SK-N-SH (cell line): ENCODE measurements around the gene DCAF11. TPM values are rescaled to one million over a fixed set of nuclear protein-coding genes. Genes with fewer than 3 reads are reported as not detected.

ENCODE experiments used
- CTCF ChIA-PET: fragments of 300-600, 350-600 bp; formaldehyde crosslinking; extraction: SDS; loops from one replicate; lab custom pipeline; 2021; lab: Yijun Ruan, JAX
- POLR2A ChIA-PET: fragments of 350-600 bp; sonication (Branson Sonifier 250); formaldehyde crosslinking; extraction: SDS; loops from one replicate; lab custom pipeline; 2020; ENCODE audit warnings: antibody characterized with exemption, inconsistent platforms; lab: Yijun Ruan, JAX
- DNase-seq: peaks from one replicate; pipeline ENCODE4 v3.0.0; 2012
- H2AFZ ChIP-seq: fragments of 200-600 bp; sonication (generic); 2 replicates; pipeline ENCODE4 v1.8.1; 2016; ENCODE audit warnings: antibody characterized with exemption, mild to moderate bottlenecking, low read depth
- H3F3A ChIP-seq: fragments of 200-600 bp; sonication (generic); replicated peaks from 2 replicates; pipeline ENCODE3; 2016; ENCODE audit warnings: antibody characterized with exemption, mild to moderate bottlenecking; ENCODE audit not compliant: insufficient read depth
- H3K27ac ChIP-seq, 2 experiments: fragments of 200-500 bp in 1 of 2; fragments of 200-600 bp in 1 of 2; sonication (Bioruptor generic) in 1 of 2; sonication (generic), shearing (Covaris generic) in 1 of 2; 2 replicates each; pipeline versions ENCODE4 v1.5.1 to v1.6.1; 2014 to 2016; ENCODE audit warnings: low read depth in 2 of 2, inconsistent platforms in 1 of 2, low read length in 1 of 2, mild to moderate bottlenecking in 1 of 2, mixed read lengths in 1 of 2
- H3K27me3 ChIP-seq: fragments of 200-600 bp; sonication (generic), shearing (Covaris generic); 2 replicates; pipeline ENCODE4 v1.6.1; 2016; ENCODE audit warnings: mixed run types; ENCODE audit not compliant: insufficient read depth
- H3K36me3 ChIP-seq, 2 experiments: fragments of 200-500 bp in 1 of 2; fragments of 200-600 bp in 1 of 2; sonication (Bioruptor generic) in 1 of 2; sonication (generic) in 1 of 2; replicated peaks in 1 of 2; 2 replicates each; pipeline versions ENCODE3 to v1.5.1; 2014 to 2016; ENCODE audit warnings: low read length in 1 of 2, mild to moderate bottlenecking in 1 of 2; ENCODE audit not compliant: insufficient read depth in 2 of 2, control insufficient read depth in 1 of 2
- H3K4me1 ChIP-seq, 2 experiments: fragments of 200-500 bp in 1 of 2; fragments of 200-600 bp in 1 of 2; sonication (Bioruptor generic) in 1 of 2; sonication (generic), shearing (Covaris generic) in 1 of 2; 2 replicates each; pipeline versions ENCODE4 v1.5.1 to v1.6.1; 2014 to 2016; ENCODE audit warnings: low read depth in 1 of 2, low read length in 1 of 2, mixed run types in 1 of 2; ENCODE audit not compliant: insufficient read depth in 2 of 2, control insufficient read depth in 1 of 2
- H3K4me2 ChIP-seq: fragments of 200-600 bp; sonication (generic), shearing (Covaris generic); 2 replicates; pipeline ENCODE4 v1.6.1; 2017; ENCODE audit warnings: mixed run types
- H3K4me3 ChIP-seq, 2 experiments: fragments of 200-500 bp in 1 of 2; fragments of 200-600 bp in 1 of 2; sonication (Bioruptor generic) in 1 of 2; sonication (generic), shearing (Covaris generic) in 1 of 2; 2 replicates each; pipeline versions ENCODE4 v1.5.1 to v1.8.1; 2014 to 2016; ENCODE audit warnings: low read depth in 2 of 2, inconsistent platforms in 1 of 2, low read length in 1 of 2, mild to moderate bottlenecking in 1 of 2, mixed read lengths in 1 of 2, moderate library complexity in 1 of 2
- H3K79me2 ChIP-seq: fragments of 200-600 bp; sonication (generic); 2 replicates; pipeline ENCODE4 v1.8.1; 2017; ENCODE audit warnings: mild to moderate bottlenecking; ENCODE audit not compliant: insufficient read depth
- H3K9ac ChIP-seq: fragments of 200-600 bp; sonication (generic); 2 replicates; pipeline ENCODE4 v1.6.1; 2017; ENCODE audit warnings: mixed run types
- H3K9me2 ChIP-seq: fragments of 200-600 bp; sonication (generic); 2 replicates; pipeline ENCODE4 v1.6.1; 2017; ENCODE audit warnings: mixed run types
- H3K9me3 ChIP-seq: fragments of 200-600 bp; sonication (generic); 2 replicates; pipeline ENCODE4 v1.6.1; 2017; ENCODE audit warnings: mixed run types, mild to moderate bottlenecking, moderate library complexity
- H4K20me1 ChIP-seq: fragments of 200-600 bp; sonication (generic); 2 replicates; pipeline ENCODE4 v1.6.1; 2017; ENCODE audit warnings: mild to moderate bottlenecking, mixed run types; ENCODE audit not compliant: insufficient read depth
- ELF1 ChIP-seq: IDR thresholded peaks from 2 replicates; pipeline ENCODE4 v1.4.0; 2012
- EP300 ChIP-seq, 2 experiments: IDR thresholded peaks; 2 replicates each; pipeline versions ENCODE4 v1.4.0 to v1.6.1; 2012; ENCODE audit warnings: borderline replicate concordance in 1 of 2, low read depth in 1 of 2, low read length in 1 of 2
- EZH2phosphoT487 ChIP-seq: fragments of 200-600 bp; sonication (generic); IDR thresholded peaks from 2 replicates; pipeline ENCODE4 v1.6.1; 2017; ENCODE audit warnings: low read depth, mixed run types, mild to moderate bottlenecking, antibody characterized with exemption, moderate library complexity, borderline replicate concordance
- FOSL2 ChIP-seq: IDR thresholded peaks from 2 replicates; pipeline ENCODE4 v1.4.0; 2012; ENCODE audit warnings: low read depth, mild to moderate bottlenecking, moderate library complexity, borderline replicate concordance
- GABPA ChIP-seq: IDR thresholded peaks from 2 replicates; pipeline ENCODE4 v1.4.0; 2012; ENCODE audit warnings: low read depth, mild to moderate bottlenecking
- IRF3 ChIP-seq: fragments of 150-350 bp; IDR thresholded peaks from 2 replicates; pipeline ENCODE4 v1.6.1; 2016; ENCODE audit warnings: mild to moderate bottlenecking, low read depth, low read length
- JUND ChIP-seq: IDR thresholded peaks from 2 replicates; pipeline ENCODE4 v1.4.0; 2012
- MAX ChIP-seq: IDR thresholded peaks from 2 replicates; pipeline ENCODE4 v1.4.0; 2012; ENCODE audit warnings: low read depth
- NRF1 ChIP-seq: IDR thresholded peaks from 2 replicates; pipeline ENCODE4 v1.6.1; 2012; ENCODE audit warnings: low read depth, mild to moderate bottlenecking, low read length
- POLR2AphosphoS5 ChIP-seq: IDR thresholded peaks from 2 replicates; pipeline ENCODE4 v1.6.1; 2012; ENCODE audit warnings: low read depth, low read length
- RAD21 ChIP-seq: IDR thresholded peaks from 2 replicates; pipeline ENCODE4 v1.6.1; 2012; ENCODE audit warnings: mild to moderate bottlenecking, low read length
- RCOR1 ChIP-seq: fragments of 150-350 bp; IDR thresholded peaks from 2 replicates; pipeline ENCODE4 v1.6.1; 2017; ENCODE audit warnings: antibody characterized with exemption, low read length
- RFX5 ChIP-seq: IDR thresholded peaks from 2 replicates; pipeline ENCODE4 v1.6.1; 2012; ENCODE audit warnings: mild to moderate bottlenecking, improper control_type of control experiment, low read length
- RXRA ChIP-seq: IDR thresholded peaks from 2 replicates; pipeline ENCODE4 v1.4.0; 2012; ENCODE audit warnings: low read depth, mild to moderate bottlenecking, borderline replicate concordance
- SIN3A ChIP-seq: IDR thresholded peaks from 2 replicates; pipeline ENCODE4 v1.6.1; 2012; ENCODE audit warnings: low read depth, mild to moderate bottlenecking, low read length, moderate library complexity, borderline replicate concordance
- TAF1 ChIP-seq: IDR thresholded peaks from 2 replicates; pipeline ENCODE4 v1.6.1; 2012; ENCODE audit warnings: low read depth, mild to moderate bottlenecking, low read length, moderate library complexity, borderline replicate concordance
- TCF12 ChIP-seq: IDR thresholded peaks from 2 replicates; pipeline ENCODE4 v1.4.0; 2012
- TEAD4 ChIP-seq: IDR thresholded peaks from 2 replicates; pipeline ENCODE4 v1.4.0; 2012; ENCODE audit warnings: mild to moderate bottlenecking, borderline replicate concordance; ENCODE audit not compliant: insufficient read depth
- YY1 ChIP-seq: IDR thresholded peaks from 2 replicates; pipeline ENCODE4 v1.4.0; 2012; ENCODE audit warnings: low read depth, mild to moderate bottlenecking
- WGBS: methylation state at CpG from one replicate; pipeline ENCODE4 v1.1.6; 2017; ENCODE audit warnings: low lambda C conversion rate; 5-methylcytosine and 5-hydroxymethylcytosine counted together
- polyA plus RNA-seq, 3 experiments: library from polyadenylated mRNA; depleted of rRNA; stranded (reverse); fragments of >200 nt; gene quantifications; 2 replicates each; pipeline ENCODE4 v1.2.3, GENCODE V29; 2012
- TF ChIP-seq, protein P1 (sequence below): fragments of 150-350 bp; IDR thresholded peaks from 2 replicates; pipeline ENCODE4 v1.6.1; 2017; ENCODE audit warnings: antibody characterized with exemption, low read length, low read depth, borderline replicate concordance

DCAF11 gene
- polyA plus RNA-seq, 1 of the 3 experiments (the other 2 are of a cell fraction) = 34.6 TPM

- H3K36me3 ChIP-seq = peaks cover 37 to 46% of the 10 kb centered on the region in 2 experiments
- CTCF ChIA-PET = interaction anchor here (1.2 to 1.5 kb wide), 2 partner anchors 13 to 39 kb away, joined by 3 to 4 read pairs; no protein-coding TSS in a partner anchor
- 91% methylated on average over 8 of the region's 12 CpGs for WGBS
Observed at GRCh38 chr14:24157331-24157730, 42.8 kb downstream of the DCAF11 start.

GRCh38 chr14:24159777-24160498 lies 45.4 kb downstream of the DCAF11 start:
- ChIA-PET POLR2A (interaction anchor here (0.7 to 5.2 kb wide), 8 partner anchors 9 to 108 kb away, joined by 3 to 50 read pairs (median 4); partner anchors contain the start of genes DCAF11, EMC9, NRL and PSME1), CTCF (interaction anchor here (0.9 to 3.5 kb wide), 18 partner anchors 9 to 137 kb away, joined by 3 to 38 read pairs (median 11); partner anchors contain the start of genes MDP1, PSME1, PSME2 and REC8)
- TF ChIP-seq TEAD4 (no peak), MAX (no peak), RCOR1 (no peak), EP300 (IDR thresholded peaks at IDR 0.05; ENCODE audit: borderline replicate concordance in 1 of 2, low read depth in 1 of 2, low read length in 1 of 2) (no peak), TAF1 (no peak), RXRA (no peak), YY1 (no peak), EZH2phosphoT487 (no peak), ELF1 (no peak), NRF1 (no peak), POLR2AphosphoS5 (no peak), FOSL2 (no peak), RFX5 (no peak), IRF3 (no peak), TCF12 (no peak), RAD21 (no peak), SIN3A (no peak)
- TF ChIP-seq, protein P1, sequence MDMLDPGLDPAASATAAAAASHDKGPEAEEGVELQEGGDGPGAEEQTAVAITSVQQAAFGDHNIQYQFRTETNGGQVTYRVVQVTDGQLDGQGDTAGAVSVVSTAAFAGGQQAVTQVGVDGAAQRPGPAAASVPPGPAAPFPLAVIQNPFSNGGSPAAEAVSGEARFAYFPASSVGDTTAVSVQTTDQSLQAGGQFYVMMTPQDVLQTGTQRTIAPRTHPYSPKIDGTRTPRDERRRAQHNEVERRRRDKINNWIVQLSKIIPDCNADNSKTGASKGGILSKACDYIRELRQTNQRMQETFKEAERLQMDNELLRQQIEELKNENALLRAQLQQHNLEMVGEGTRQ = no peak

More at GRCh38 chr14:24157331-24157730, 42.8 kb downstream of the DCAF11 start:
- no peak for DNase-seq
- no peak overlapping the region for H3K4me2 ChIP-seq
- H3K9ac ChIP-seq = no peak overlapping the region
- H3K4me3 ChIP-seq = no peak overlapping the region
- peaks cover 4% of the 10 kb centered on the region; the same call in 1 of the 2 replicates for H4K20me1 ChIP-seq
- H3K4me1 ChIP-seq = peaks cover 4 to 14% of the 10 kb centered on the region in 2 experiments; a peak in 1 of 4 replicates
- H2AFZ ChIP-seq = no peak overlapping the region
- H3K79me2 ChIP-seq = peaks cover 12% of the 10 kb centered on the region
- H3K9me3 ChIP-seq = no peaks in the 10 kb centered on the region
- peaks cover 17% of the 10 kb centered on the region for H3F3A ChIP-seq
- no peaks in the 10 kb centered on the region for H3K27me3 ChIP-seq
- POLR2A ChIA-PET = interaction anchor here (0.9 kb wide), 1 partner anchor 11 kb away, joined by 3 read pairs; the partner anchor contains the start of gene PSME2
- no peaks in the 10 kb centered on the region for H3K9me2 ChIP-seq
- no peak overlapping the region for H3K27ac ChIP-seq
- TF ChIP-seq JUND (no peak), ELF1 (no peak), GABPA (no peak), RXRA (no peak)
- TF ChIP-seq, all 33 proteins: peak for 0

More at GRCh38 chr14:24159777-24160498, 45.4 kb downstream of the DCAF11 start:
- Histone ChIP-seq H4K20me1 (peaks cover 4% of the 10 kb centered on the region; the same call in 1 of the 2 replicates), H3K27ac (peak overlapping the region; percentile 46 to 71; a peak in 2 of 4 replicates), H3K4me1 (peaks cover 4 to 22% of the 10 kb centered on the region in 2 experiments; a peak in 1 of 4 replicates), H3K9ac (no peak overlapping the region), H3F3A (peaks cover 17% of the 10 kb centered on the region), H3K79me2 (peaks cover 23% of the 10 kb centered on the region), H3K27me3 (no peaks in the 10 kb centered on the region), H3K9me2 (no peaks in the 10 kb centered on the region), H3K9me3 (no peaks in the 10 kb centered on the region), H3K4me2 (no peak overlapping the region), H3K36me3 (peaks cover 32 to 61% of the 10 kb centered on the region in 2 experiments), H3K4me3 (no peak overlapping the region), H2AFZ (no peak overlapping the region)
- WGBS = 98% methylated on average over 11 of the region's 11 CpGs
- no peak for DNase-seq
